Measurements from ENCODE around the gene MACROD1.

The MACROD1 gene

DNA sequence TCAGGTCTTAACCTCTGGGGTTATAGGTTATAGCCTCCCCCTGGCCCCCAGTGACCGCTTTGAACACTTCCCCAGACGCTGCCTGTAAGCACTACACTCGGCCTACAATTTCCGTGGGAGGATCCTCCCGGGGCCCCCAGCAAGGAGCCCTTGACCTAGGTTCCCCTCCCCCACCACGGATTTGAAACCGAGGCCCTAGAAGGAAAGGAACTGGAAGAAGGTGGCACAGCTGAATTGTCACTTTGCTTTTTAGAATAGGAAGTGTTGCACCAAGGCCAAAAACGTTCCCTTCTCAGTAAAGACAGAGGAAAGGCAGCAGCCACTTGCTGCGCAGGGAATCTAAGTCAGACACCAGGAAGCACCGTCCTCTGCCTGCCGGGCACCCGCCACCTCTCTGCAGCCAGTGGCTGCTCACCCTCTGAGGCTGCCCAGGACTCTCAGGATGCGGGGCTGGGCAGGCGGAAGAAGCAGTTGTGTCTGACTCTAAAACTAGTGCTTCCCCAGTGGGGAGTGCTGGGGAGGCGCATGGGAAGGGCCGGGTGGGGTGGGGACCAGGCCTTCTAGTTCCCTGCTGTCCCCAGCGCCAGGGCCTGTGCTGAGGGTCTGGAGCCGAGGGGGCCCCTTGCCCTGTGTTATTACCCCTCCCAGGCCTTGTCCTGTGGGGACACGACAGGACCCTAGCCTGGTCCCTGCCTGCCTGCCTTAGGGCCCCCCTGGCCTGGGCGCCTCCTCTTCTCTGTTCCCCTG, 138.1 kb downstream of the MACROD1 start:
- no peak for DNase-seq

DNA sequence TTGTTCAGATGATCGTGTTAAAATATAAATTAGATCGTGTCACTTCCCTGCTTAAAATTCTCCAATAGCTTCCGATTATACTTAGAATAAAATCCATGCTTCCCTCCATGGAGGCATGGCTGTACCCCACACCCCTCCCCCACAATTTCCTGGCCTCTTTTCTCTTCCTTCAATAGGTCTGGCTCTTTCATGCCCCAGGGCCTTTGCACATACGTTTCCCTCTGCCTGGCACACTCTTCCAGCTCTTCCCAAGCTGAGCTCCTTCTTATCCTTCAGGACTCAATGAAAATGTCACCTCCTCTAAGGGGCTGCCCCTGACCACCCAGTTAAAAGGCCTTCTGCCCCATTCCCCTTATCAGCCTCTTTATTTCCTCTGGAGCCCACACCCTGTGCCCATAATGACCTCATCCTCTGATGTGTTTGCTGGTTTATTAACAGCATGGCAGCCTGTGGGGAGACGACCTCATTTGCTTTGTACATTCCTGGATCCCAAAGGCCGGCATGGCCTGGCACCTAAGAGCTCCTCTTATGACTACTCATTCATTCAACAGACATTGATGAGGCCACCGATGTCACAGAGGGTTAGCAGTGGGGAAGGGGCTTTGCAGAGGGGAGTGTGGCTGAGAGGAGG, 139.2 kb downstream of the MACROD1 start:
- DNase-seq, result no peak

DNA sequence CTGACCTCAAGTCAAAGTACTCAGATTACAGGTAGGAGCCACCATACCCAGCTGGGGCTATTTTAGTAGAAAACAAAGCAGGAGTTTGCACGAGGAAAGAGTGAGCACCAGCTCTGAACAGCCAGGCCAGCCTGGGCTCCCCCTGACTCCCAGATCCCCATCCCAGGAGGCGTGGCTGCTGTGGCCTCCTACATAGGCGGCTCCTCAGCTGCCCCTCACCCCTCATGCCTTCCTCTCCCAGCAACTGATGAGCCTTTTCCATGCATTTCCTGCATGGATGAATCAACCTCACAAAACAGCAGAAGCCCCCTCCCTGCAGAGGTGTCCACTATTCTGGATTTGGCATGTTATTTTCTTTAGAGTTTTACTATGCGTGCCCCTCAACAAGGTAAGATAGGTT, 140.7 kb downstream of the MACROD1 start:
- DNase-seq, result no peak

DNA sequence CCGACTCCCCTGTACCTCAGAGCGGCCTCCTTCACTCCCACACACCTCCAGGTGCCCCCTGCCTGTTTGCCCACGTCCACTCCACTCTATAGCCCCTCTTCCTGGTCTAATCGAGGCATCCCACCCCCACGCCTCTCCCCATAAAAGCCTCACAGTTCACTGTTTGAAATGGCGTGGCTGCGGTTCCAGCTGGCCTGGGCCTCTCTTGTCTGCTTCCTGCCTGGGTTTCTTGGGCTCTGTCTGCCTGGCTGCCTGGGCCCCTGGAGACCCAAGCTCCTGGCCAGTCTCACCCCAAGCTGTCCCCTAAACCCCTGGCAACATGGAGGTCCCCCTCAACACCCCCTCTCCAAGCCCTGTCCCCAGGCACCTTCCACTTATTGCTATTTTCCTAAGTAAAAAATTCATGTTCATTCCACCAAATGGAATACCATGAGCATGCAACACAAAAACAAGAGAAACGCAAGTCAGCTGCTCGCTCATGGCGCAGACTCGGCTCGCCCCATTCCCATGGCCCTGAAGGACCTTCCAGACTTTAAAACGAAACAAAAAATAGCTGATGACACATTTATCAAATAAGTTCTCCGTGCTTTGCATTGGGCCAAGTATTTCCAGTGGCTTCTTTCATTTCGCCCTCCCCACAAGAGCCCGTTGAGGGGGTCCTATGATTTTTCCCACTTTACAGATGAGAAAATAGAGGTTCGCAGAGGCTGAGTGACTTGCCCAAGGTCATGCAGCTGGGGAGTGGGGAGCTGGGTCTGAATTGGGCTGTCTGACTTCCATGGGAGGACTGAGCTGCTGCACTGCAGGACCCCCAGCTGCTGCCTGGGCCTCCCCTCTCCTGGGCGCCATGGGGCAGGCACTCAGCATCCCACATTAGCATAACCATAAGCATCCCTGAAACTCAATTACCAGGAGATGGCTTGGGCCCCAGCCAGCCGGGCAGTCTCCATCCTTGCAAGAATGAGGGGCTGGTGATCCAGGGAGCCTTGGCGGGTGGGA, 141.9 kb downstream of the MACROD1 start:
- DNase-seq, result no peak

DNA sequence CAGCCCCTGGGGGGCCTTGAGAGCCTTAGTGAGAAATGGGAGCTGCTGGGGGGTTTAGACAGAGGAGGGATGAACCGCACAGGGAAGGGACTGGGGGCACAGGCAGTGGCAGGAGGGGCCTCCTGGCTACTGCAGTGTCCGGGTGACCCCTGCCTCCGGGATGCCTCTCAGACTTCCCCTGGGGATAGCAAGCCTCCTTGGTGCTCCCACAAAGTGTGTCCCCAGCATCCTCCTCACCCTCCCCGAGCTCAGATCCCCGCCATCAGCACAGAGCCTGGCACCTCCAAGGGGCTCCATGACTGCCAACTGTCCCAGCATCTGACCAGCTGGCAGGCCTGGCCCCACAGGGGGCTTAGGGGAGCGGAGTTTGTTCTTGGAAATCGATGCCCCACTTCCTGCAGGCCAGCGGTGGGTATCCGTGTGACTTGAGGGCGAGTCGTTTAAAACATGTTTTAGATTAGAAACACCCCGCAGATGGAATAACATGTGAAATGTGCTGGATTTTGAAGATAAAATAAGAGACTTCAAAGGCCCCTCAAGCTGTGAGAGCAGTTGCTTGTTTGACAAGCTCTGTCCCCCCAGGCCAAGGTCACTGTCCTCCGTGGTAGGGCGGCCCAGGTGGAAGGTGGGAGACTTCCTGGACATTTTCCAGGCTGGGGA, 143.7 kb downstream of the MACROD1 start:
- no peak for DNase-seq

DNA sequence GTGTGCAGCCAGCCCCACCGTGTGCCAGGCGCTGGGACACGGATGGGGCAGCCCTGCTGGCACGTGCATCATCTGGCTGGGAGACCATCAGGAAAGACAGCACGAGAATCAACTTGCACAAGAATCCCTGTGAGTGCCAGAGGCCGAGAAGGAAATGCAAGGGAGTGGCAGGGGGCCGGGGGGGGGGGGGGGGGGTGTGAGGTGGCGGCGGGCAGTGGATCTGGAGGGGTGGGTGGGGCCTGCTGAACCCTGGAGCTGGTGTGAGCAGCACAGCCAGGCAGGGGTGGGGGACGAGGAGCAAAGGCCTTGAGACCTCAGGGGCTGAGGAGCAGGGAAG, 144.2 kb downstream of the MACROD1 start:
- DNase-seq, result no peak

DNA sequence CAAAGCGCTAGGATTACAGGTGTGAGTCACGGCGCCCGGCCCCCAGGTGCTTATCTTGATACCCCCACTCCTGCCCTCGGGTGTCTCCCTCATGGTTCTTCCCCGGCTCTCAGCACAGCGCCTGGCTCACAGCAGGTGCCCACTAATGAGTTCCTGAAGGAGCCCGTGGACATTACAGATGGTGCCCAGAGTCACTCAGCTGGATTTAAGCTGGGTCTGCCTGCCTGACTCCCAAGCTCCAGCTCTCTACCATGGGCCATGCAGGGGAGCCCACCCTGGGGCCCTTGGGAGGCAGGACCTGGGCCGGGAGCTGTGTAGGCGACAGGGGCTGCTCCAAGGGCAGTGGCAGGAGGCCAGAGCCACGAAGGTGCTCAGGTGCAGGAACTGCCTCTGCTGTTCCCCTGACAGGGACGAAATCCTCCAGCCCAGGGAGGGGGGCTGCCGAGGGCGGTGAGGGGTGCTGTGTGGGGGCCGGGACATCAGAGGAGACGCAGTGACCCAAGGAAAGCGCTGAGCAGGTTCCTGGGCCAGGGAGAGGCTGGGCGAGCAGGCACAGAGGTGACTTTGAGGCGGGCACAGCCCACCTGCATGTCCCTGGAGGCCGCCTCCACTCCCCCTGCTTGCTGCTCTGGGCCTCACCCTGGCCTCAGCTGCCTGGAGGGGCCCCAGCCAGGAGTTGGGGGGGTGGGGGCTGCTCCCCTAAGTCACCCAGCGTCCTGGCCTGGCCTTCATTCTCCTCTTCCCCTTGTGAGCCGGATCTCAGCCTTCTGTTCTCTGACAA, 144.7 kb downstream of the MACROD1 start:
- DNase-seq, result peak; percentile 38

DNA sequence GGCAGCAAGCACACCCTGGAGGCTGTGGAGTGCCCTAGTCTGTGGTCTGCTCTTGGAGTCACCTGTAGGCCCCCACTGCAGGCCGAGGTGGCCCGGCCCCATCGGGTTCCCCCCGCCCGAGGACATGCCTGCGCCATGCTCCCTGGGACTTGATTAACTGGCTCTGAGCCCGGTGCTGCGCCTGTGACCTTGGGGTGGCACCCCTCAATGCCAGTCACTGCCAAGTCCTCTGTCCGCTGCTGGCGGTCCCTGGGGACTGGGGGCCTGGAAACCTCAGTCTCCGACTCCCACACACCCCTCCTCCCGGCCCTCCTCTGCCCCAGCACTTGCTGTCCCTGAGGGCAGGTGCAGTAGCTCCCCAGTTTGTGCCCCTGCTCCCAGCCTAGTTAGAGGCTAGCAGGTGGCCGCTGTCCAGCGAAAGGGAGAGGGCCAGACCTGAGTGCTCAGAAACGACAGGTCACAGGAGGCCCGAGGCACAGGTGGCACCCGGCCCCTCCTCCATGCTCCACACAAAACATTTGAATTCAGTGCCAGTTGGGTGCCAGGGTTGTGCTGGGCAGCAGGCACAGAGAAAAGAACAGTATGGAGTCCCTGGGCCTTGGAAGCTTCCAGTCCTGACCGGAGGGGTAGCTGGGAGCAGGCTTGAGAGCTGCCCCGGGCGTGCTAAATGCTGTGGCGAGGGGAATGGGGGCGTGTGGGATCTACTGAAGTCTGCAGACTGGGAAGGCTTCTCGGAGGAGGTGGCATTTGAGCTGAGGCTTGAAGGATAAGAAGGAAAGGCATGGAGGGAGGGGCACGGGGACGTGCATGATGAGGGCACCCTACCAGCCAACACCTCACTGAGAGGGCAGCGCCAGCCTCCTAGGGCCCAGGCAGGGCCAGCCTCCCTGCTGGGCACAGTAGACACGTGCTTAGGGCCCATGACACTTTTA, 146.5 kb downstream of the MACROD1 start:
- no peak for DNase-seq

DNA sequence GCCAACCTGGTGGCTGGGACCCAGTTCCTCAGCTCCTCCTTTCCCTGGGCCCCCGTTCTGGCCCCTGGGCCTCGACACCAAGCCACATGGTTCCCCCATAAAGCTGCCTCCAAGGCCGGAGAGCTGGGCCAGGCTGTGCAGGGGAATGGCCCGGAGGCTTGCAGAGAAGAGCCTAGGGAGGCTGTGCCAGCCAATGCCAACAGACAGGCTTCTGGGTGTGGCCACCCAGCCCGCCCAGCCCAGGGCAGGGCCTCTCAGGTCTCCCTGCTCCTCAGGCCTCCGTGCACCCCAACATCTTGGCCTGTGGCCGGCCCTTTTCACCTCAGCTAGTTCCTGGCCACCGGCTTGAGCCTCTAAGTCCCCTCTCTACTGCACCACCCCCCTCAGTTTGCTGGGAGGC, 147.6 kb downstream of the MACROD1 start:
- DNase-seq, result no peak

DNA sequence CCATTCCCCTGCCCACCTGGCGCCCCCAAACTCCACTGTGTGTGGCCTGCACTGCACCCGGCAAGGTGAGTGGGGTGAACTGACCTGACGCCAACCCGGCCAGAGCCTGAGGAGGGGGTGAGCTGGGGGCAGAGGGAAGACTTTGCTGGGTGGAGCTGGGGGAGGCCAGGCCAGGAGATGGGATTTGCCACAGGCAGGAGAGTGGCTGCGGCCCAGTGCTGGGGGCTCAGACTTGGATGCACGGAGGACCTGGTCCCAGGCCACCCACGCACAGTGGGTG, 148.0 kb downstream of the MACROD1 start:
- no peak for DNase-seq

DNA sequence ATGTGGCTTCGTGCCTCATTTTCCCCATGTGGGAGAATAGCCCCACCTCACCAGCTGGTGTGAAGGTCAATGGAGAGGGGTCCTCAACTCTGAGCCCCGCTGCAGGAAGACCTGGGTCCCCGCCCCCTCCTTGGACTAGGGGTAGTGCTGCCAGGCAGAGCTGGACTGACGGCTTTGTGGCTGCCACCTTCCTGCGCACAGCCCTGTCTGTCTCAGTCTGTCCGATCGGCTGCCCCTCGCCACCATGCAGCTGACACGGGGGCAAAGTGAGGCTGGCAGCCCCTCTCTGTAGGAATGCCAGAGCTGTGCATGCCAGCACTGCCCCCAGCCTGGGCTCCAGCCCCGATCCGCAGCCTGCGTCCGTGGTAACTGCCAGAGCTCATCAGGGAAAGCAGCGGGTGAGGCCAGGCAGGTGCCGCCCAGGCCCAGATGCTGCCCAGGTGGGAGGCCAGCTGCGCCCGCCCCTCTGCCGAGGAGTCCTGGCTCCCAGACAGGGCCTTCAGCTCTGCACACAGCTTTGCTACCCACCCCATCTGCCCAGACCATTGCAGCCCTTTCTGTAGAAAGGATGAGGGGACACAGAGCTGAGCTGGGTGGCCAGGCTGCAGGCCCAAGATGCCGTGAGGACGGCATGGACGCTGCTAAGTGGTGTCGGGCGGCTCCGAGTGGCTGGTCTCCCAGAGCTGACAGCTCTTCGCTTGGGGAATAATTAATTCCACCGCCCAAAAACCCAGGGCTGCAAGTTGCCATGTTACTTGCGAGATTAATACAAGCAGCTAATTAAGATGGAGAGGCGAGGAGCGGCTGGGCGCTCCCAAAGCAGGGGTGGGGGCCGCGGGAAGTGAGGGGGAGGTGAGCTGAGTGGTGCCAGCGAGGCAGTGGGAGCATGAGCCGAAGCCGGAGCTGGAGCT, 149.7 kb downstream of the MACROD1 start:
- peak; percentile 41 for DNase-seq

DNA sequence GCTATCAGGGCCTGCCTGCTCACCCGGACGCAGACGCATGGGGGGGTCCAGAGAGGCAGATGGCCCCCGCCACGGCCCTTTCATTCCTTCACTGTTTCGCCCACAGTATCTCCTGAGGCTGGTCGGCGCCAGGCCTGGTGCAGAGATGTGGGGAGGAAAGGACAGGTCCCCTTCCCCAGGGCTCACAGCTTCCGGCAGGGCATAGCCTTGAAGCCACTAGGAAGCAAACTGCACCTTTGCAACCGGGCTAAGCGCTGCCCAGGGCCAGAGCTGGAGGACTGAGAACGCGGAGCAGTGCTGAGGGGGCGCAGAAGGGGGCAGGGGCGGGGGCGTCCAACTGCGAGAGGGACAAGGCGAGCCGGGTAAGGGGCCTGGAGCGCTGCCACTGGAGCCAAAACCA, 150.4 kb downstream of the MACROD1 start:
- no peak for DNase-seq

DNA sequence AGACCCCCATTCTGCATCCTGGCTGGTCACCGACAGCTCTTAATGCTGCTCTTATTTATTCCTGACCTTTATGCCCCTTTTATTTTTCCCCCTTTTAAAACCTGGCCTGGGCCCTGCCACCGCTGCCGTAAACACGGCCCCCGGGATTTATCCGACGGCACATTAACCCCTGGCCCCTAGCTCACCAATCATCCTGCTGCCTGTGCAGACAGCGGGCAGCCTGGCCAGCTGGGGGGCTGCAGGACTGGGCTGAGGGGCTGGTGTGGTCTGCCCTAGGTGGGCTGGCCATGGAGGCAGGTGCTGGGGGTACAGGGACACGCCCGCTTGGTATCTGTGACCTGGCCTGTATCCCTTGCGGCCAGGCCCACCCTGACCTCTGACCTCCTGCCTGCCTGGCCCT, 151.6 kb downstream of the MACROD1 start:
- no peak for DNase-seq

DNA sequence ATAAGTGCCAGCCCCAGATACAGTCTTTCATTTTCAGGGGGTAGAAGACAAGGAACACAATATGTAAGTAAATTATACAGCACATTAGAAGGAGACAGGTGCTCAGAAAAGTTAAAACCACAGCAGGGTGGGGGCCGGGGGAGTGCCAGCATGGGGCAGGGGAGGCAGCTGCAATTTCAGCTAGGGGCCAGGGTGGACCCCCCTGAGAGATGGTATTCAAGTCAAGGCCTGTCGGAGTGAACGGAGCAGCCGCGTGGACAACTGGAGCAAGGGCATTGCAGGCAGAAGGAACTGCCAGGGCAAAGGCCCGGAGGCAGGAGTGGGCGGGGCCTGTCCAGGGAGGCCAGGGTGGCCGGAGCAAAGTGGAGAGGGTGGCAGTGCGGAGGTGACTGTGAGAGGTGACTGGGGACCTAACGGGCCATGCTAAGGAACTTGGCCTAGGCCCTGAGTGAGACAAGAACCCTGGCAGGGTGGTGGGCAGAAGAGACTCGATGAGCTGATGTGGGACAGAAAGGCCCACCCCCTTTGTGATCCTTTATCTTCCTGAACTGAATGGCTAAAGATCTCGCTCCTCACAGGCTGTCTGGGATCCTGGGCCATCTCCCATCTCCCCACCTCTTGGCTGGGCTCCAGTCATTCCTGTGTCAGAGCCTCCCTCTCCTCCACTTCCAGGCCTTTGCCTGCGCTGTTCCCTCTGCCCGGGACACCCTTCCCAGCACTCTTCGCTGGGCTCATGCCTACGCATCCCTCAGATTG, 152.6 kb downstream of the MACROD1 start:
- DNase-seq, result no peak

DNA sequence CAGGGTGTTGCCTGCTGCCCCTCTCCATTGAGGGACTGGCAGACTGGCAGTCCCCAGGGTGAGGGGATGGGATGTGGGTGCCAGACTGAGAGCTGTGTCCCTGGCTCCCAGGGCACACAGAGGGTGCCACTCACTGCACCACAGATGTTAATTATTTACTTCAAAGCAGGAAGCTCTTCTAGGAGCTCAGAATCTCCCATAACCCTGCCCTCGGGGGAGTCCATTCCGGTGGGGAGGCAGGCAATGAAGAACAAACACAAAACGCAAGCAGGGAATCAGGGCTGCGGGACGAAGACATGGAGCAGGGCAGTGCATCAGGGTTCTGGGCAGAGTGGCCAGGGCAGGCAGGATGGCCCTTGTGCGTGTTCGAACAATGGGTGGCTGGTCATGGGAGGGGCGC, 154.5 kb downstream of the MACROD1 start:
- DNase-seq, result no peak

DNA sequence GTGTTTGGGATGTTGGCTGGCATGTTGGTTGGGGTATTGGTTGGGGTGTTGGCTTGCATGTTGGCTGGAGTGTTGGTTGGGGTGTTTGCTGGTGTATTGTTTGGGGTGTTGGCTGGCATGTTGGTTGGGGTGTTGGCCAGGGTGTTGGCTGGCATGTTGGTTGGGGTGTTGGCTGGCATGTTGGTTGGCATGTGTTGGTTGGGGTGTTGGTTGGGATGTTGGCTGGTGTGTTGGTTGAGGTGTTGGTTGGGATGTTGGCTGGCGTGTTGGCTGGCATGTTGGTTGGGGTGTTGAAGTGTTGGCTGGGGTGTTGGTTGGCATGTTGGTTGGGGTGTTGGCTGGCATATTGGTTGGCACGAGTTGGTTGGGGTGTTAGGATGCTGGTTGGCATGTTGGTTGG, 155.1 kb downstream of the MACROD1 start:
- DNase-seq, result no peak

DNA sequence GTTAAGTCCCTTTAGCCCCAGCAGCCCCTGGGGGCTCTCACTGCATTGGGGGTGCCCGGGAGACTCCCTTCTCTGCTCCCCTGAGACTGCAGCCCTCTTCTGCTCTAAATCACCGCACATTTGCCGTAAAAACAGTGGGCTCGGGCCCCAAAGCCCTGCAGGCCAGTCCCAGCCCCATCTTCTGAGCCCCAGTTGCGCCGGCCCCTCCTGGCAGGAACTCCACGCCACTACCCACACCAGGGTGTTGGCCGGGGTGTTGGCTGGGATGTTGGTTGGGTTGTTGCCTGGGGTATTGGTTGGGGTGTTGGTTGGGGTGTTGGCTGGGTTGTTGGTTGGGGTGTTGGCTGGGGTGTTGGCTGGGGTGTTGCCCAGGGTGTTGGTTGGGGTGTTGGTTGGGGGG, 156.2 kb downstream of the MACROD1 start:
- DNase-seq, result no peak

DNA sequence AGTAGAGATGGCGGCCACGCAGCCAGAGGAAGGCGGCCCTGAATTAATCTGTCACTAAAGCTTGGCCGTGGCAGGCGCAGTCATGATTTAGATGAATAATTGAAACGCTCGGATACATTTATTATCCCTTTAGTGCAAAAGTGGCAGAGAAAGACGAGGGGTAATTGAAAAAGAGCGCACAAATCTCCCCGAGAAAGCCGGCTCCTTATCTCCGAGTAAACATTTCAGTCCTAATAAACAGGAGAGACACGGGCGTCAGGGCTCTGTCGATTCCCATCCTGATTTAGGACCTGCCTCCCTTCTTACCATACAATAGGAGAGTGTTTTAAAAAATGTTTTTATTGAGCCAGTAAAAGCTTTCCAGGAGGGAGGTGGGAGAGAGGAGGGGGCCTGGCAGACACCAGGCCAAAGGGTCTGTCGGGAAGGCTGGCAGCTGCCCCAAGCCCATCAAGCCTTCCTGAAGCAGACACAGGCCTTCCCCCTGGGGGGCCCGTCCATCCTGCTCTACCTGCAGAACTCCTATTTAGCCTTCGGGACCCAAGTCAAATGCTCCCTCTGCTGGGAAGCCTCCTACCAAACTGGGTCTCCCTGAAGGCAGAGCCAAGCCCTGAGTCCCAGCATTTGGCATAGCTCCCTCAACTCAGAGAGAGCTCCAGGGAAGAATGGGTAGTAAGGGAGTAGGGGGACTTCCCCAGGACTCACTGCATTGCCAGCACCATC, 156.8 kb downstream of the MACROD1 start:
- DNase-seq, result no peak
